HCT116 (cell line): ENCODE measurements around the gene NSFL1C. TPM values are rescaled to one million over a fixed set of nuclear protein-coding genes. Genes with fewer than 3 reads are reported as not detected.

Experiments used
- ATAC-seq: fragments of 200-7000 bp; cut with Tn5 transposase; 2 replicates; pipeline ENCODE4 v1.9.1; 2020; ENCODE audit warnings: mild to moderate bottlenecking, moderate library complexity
- BruUV-seq: library from RNA; stranded (reverse); fragments of 400-500 nt; replicated peaks from 2 replicates; lab custom pipeline; 2021; lab: Mats Ljungman, UMichigan
- CTCF ChIA-PET: fragments of 300-600 bp; sonication (Branson Sonifier 250); formaldehyde crosslinking; loops from one replicate; lab custom pipeline; 2021; ENCODE audit warnings: antibody characterized with exemption; lab: Charles Lee
- POLR2A ChIA-PET: fragments of 300-600, 350-600 bp; sonication (Branson Sonifier 250); formaldehyde crosslinking; loops from one replicate; lab custom pipeline; 2021; ENCODE audit warnings: antibody characterized with exemption; lab: Charles Lee
- RAD21 ChIA-PET, 2 experiments: fragments of 300-600 bp; sonication (Branson Sonifier 250); formaldehyde crosslinking; loops; one replicate each; lab custom pipeline; 2023; ENCODE audit warnings: low total read pairs in 2 of 2; ENCODE audit not compliant: uncharacterized antibody in 2 of 2, unreplicated experiment in 2 of 2, low non-redundant PET in 1 of 2; lab: Charles Lee
- DNase-seq: peaks from one replicate; pipeline ENCODE4 v3.0.0-alpha.2; 2010; ENCODE audit warnings: low read depth, low spot score
- H2AFZ ChIP-seq: fragments of 200-600 bp; shearing (Covaris generic), sonication (generic); 2 replicates; pipeline ENCODE4 v1.6.1; 2017; ENCODE audit warnings: low read depth, mixed run types, mixed read lengths, antibody characterized with exemption, low read length; ENCODE audit not compliant: poor library complexity, severe bottlenecking
- H3K27ac ChIP-seq: 2 replicates; pipeline ENCODE4 v1.5.1; 2012; ENCODE audit warnings: low read depth, low read length
- H3K27me3 ChIP-seq: fragments of 200-600 bp; sonication (generic); 2 replicates; pipeline ENCODE4 v1.6.1; 2016; ENCODE audit warnings: mixed run types, low read length, mixed read lengths; ENCODE audit not compliant: insufficient read depth
- H3K36me3 ChIP-seq, 2 experiments: fragments of 200-500 bp in 1 of 2; fragments of 200-600 bp in 1 of 2; sonication (Bioruptor generic) in 1 of 2; sonication (generic) in 1 of 2; 2 replicates each; pipeline versions ENCODE4 v1.5.1 to v1.6.1; 2014 to 2016; ENCODE audit warnings: low read length in 2 of 2, inconsistent platforms in 1 of 2, mixed read lengths in 1 of 2, mixed run types in 1 of 2; ENCODE audit not compliant: insufficient read depth in 2 of 2, control insufficient read depth in 1 of 2
- H3K4me1 ChIP-seq, 2 experiments: fragments of 200-600 bp in 1 of 2; sonication (generic) in 1 of 2; 2 replicates each; pipeline versions ENCODE4 v1.5.1 to v1.6.1; 2012 to 2017; ENCODE audit warnings: low read length in 2 of 2, inconsistent platforms in 1 of 2, mild to moderate bottlenecking in 1 of 2, mixed read lengths in 1 of 2, mixed run types in 1 of 2, moderate library complexity in 1 of 2; ENCODE audit not compliant: insufficient read depth in 2 of 2, control insufficient read depth in 1 of 2
- H3K4me2 ChIP-seq: fragments of 200-600 bp; sonication (generic); 2 replicates; pipeline ENCODE4 v1.6.1; 2017; ENCODE audit warnings: mixed run types, low read length, mixed read lengths
- H3K4me3 ChIP-seq, 2 experiments: fragments of 200-600 bp in 1 of 2; sonication (generic) in 1 of 2; replicated peaks in 1 of 2; 2 replicates each; pipeline ENCODE4 v1.5.1; 2011 to 2016; ENCODE audit warnings: low read length in 2 of 2, control low read depth in 1 of 2, low read depth in 1 of 2, mild to moderate bottlenecking in 1 of 2, mixed read lengths in 1 of 2, mixed run types in 1 of 2
- H3K79me2 ChIP-seq: fragments of 200-600 bp; sonication (generic); 2 replicates; pipeline ENCODE4 v1.6.1; 2017; ENCODE audit warnings: mild to moderate bottlenecking, mixed run types, low read length, moderate library complexity, mixed read lengths; ENCODE audit not compliant: insufficient read depth
- H3K9ac ChIP-seq: fragments of 200-600 bp; sonication (generic); 2 replicates; pipeline ENCODE4 v1.6.1; 2016; ENCODE audit warnings: low read length, mixed read lengths
- H3K9me2 ChIP-seq: fragments of 200-600 bp; sonication (generic), shearing (Covaris generic); 2 replicates; pipeline ENCODE4 v1.6.1; 2017; ENCODE audit warnings: mixed run types, mild to moderate bottlenecking, moderate library complexity; ENCODE audit not compliant: insufficient read depth
- H3K9me3 ChIP-seq, 2 experiments: fragments of 200-500 bp in 1 of 2; fragments of 200-600 bp in 1 of 2; sonication (Bioruptor generic) in 1 of 2; sonication (generic) in 1 of 2; 2 replicates each; pipeline ENCODE4 v1.6.1; 2014 to 2017; ENCODE audit warnings: low read length in 2 of 2, mixed read lengths in 2 of 2, inconsistent platforms in 1 of 2, low read depth in 1 of 2, mild to moderate bottlenecking in 1 of 2, mixed run types in 1 of 2, moderate library complexity in 1 of 2; ENCODE audit not compliant: control insufficient read depth in 1 of 2, insufficient read depth in 1 of 2
- H4K20me1 ChIP-seq: fragments of 200-600 bp; sonication (generic), shearing (Covaris generic); 2 replicates; pipeline ENCODE4 v1.6.1; 2017; ENCODE audit warnings: mixed run types, mild to moderate bottlenecking, moderate library complexity; ENCODE audit not compliant: insufficient read depth
- CBX3 ChIP-seq: IDR thresholded peaks from 2 replicates; pipeline ENCODE4 v1.6.1; 2012; ENCODE audit warnings: low read depth
- CEBPB ChIP-seq: IDR thresholded peaks from 2 replicates; pipeline ENCODE4 v1.6.1; 2012; ENCODE audit warnings: low read depth
- ELF1 ChIP-seq: IDR thresholded peaks from 2 replicates; pipeline ENCODE4 v1.6.1; 2012; ENCODE audit warnings: low read depth, borderline replicate concordance
- EZH2 ChIP-seq: fragments of 200-600 bp; sonication (generic); IDR thresholded peaks from 2 replicates; pipeline ENCODE4 v1.6.1; 2017; ENCODE audit warnings: antibody characterized with exemption, mixed run types
- EZH2phosphoT487 ChIP-seq: fragments of 200-600 bp; IDR thresholded peaks from 2 replicates; pipeline ENCODE4 v1.6.1; 2018; ENCODE audit warnings: antibody characterized with exemption, borderline replicate concordance
- JUND ChIP-seq: IDR thresholded peaks from 2 replicates; pipeline ENCODE4 v1.6.1; 2012
- MAX ChIP-seq: IDR thresholded peaks from 2 replicates; pipeline ENCODE4 v1.6.1; 2012
- POLR2A ChIP-seq: IDR thresholded peaks from 2 replicates; pipeline ENCODE4 v1.7.0; 2011; ENCODE audit warnings: borderline replicate concordance; ENCODE audit not compliant: insufficient read depth, insufficient read length; ENCODE audit errors: extremely low read depth
- POLR2AphosphoS5 ChIP-seq: IDR thresholded peaks from 2 replicates; pipeline ENCODE4 v1.6.1; 2011; ENCODE audit warnings: mild to moderate bottlenecking, low read depth, low read length, moderate library complexity
- RAD21 ChIP-seq: IDR thresholded peaks from 2 replicates; pipeline ENCODE4 v1.6.1; 2012; ENCODE audit warnings: low read depth, mild to moderate bottlenecking
- SIN3A ChIP-seq: IDR thresholded peaks from 2 replicates; pipeline ENCODE4 v1.6.1; 2012; ENCODE audit warnings: low read depth
- SP1 ChIP-seq: IDR thresholded peaks from 2 replicates; pipeline ENCODE4 v1.6.1; 2012; ENCODE audit warnings: low read depth
- YY1 ChIP-seq: IDR thresholded peaks from 2 replicates; pipeline ENCODE4 v1.6.1; 2011; ENCODE audit warnings: low read length, low read depth, moderate library complexity, mild to moderate bottlenecking; ENCODE audit not compliant: insufficient replicate concordance; ENCODE audit errors: extremely low read depth
- ZFX ChIP-seq: fragments of 450-650 bp; IDR thresholded peaks from 2 replicates; pipeline ENCODE4 v1.6.1; 2017
- intact Hi-C: fragments of 100-400 bp; cut with micrococcal nuclease; formaldehyde crosslinking; loops from 2 replicates; pipeline ENCODE4 v1.10.0; 2022
- total RNA-seq: library from RNA; stranded (reverse); gene quantifications from one replicate; pipeline ENCODE4 v1.2.1, GENCODE V29; 2021; ENCODE audit not compliant: unreplicated experiment
- TF ChIP-seq, protein P1 (sequence below): IDR thresholded peaks from 2 replicates; pipeline ENCODE4 v1.6.1; 2011; ENCODE audit warnings: mild to moderate bottlenecking, low read length, moderate library complexity; ENCODE audit not compliant: insufficient replicate concordance; ENCODE audit errors: extremely low read depth
- TF ChIP-seq, protein P2 (sequence below): IDR thresholded peaks from 2 replicates; pipeline ENCODE4 v1.6.1; 2012; ENCODE audit warnings: low read depth
- TF ChIP-seq, protein P3 (sequence below), 3 experiments: fragments of 200-600 bp in 1 of 3; sonication (generic) in 1 of 3; IDR thresholded peaks in 2 of 3; conservative IDR thresholded peaks in 1 of 3; 2 replicates each; pipeline ENCODE4 v1.5.1; 2012 to 2017; ENCODE audit warnings: low read depth in 2 of 3, low read length in 2 of 3, antibody characterized with exemption in 1 of 3, borderline replicate concordance in 1 of 3, control low read depth in 1 of 3, mild to moderate bottlenecking in 1 of 3, mixed read lengths in 1 of 3, mixed run types in 1 of 3, moderate library complexity in 1 of 3; ENCODE audit not compliant: insufficient read depth in 1 of 3

NSFL1C gene
- total RNA-seq, 1 experiment from 2014 or later = 93.4 TPM

DNA sequence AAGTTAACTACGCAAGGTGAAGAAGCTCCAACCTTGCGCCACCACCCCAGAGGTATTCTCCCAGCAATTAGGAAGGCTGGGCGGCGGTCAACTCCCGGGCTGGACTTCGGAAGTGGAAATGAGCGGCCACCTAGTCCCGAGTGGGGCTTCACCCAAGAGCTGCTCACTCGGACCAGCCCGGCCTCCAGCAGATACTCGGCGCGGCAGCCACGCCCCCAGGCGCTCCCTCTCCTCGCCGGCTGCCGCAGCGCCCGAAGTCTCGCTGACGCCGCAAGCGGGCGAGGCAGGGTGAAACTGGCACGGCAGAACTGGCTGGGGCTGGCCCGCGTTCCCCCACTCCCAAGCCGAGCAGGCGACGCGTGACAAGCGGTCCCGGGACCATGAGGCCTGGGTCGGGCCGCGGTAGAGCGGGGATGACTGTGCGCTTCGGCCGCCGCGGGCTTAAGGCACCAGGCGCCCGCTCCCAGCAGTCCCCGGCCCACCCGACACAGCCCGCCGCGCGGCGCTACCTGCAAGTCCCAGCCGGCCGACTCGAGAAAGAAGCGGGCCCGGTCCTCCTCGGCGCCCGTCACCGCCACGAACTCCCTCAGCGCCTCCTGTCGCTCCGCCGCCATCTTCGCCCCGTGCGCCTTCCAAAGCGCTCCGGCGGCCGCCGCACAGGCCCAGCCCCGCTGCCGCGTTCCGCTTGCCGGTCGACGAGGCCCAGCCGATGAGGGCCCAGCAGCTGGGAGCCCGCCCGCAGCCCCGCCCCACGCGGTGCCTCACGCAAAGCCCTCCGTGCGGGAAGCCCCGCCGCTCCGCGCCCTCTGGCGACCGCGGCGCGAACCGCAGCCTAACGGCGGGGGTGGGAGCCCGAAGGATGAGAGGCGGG, at the start of gene NSFL1C (continued):
- TF ChIP-seq ELF1 = no peak
- TF ChIP-seq, protein P1, sequence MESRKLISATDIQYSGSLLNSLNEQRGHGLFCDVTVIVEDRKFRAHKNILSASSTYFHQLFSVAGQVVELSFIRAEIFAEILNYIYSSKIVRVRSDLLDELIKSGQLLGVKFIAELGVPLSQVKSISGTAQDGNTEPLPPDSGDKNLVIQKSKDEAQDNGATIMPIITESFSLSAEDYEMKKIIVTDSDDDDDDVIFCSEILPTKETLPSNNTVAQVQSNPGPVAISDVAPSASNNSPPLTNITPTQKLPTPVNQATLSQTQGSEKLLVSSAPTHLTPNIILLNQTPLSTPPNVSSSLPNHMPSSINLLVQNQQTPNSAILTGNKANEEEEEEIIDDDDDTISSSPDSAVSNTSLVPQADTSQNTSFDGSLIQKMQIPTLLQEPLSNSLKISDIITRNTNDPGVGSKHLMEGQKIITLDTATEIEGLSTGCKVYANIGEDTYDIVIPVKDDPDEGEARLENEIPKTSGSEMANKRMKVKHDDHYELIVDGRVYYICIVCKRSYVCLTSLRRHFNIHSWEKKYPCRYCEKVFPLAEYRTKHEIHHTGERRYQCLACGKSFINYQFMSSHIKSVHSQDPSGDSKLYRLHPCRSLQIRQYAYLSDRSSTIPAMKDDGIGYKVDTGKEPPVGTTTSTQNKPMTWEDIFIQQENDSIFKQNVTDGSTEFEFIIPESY = no peak
- no peak for TF ChIP-seq CEBPB
- TF ChIP-seq EZH2phosphoT487 = no peak
- peak; percentile 97 for TF ChIP-seq CBX3

DNA sequence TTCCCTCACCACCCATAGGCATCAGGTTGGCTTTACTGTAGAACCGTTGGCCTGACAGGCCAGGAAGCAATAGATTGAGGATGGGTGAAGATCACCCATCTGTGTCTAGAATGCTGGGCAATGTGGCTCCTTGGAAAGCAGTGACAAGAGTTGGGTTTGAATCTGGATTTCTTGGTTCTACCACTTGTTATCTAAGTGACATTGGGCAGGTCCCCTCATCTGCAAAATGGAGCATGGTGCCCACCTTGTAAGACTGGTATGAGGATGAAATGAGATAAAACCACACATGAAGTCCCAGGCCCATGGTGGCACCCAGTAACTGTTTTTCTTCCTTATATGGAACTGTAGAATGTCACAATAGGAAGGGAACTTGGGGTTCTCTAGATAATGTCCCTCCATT, 47.2 kb upstream of the NSFL1C start:
- POLR2A ChIA-PET = no interaction called here
- Histone ChIP-seq H3K36me3 (no peaks in the 10 kb centered on the region), H3K27me3 (peaks cover 17% of the 10 kb centered on the region; the same call in 1 of the 2 replicates), H3K79me2 (no peaks in the 10 kb centered on the region), H3K27ac (no peak overlapping the region), H4K20me1 (no peaks in the 10 kb centered on the region), H3K9me3 (no peaks in the 10 kb centered on the region), H2AFZ (no peak overlapping the region), H3K4me1 (no peaks in the 10 kb centered on the region), H3K9me2 (no peaks in the 10 kb centered on the region), H3K9ac (no peak overlapping the region), H3K4me3 (no peak overlapping the region), H3K4me2 (no peak overlapping the region)
- CTCF ChIA-PET = interaction anchor here (1.0 kb wide), 1 partner anchor 10 kb away, joined by 4 read pairs; no protein-coding TSS in a partner anchor
- BruUV-seq = no TSS peak
- intact Hi-C loops = no loop called here
- RAD21 ChIA-PET = no interaction called here
- no peak for ATAC-seq
- DNase-seq = no peak
- TF ChIP-seq YY1 (no peak), JUND (no peak), CEBPB (no peak), SIN3A (no peak), ZFX (no peak), EZH2 (no peak), MAX (no peak), SP1 (no peak), ELF1 (no peak), RAD21 (no peak), POLR2A (no peak), CBX3 (no peak), POLR2AphosphoS5 (no peak)
- TF ChIP-seq, protein P2, sequence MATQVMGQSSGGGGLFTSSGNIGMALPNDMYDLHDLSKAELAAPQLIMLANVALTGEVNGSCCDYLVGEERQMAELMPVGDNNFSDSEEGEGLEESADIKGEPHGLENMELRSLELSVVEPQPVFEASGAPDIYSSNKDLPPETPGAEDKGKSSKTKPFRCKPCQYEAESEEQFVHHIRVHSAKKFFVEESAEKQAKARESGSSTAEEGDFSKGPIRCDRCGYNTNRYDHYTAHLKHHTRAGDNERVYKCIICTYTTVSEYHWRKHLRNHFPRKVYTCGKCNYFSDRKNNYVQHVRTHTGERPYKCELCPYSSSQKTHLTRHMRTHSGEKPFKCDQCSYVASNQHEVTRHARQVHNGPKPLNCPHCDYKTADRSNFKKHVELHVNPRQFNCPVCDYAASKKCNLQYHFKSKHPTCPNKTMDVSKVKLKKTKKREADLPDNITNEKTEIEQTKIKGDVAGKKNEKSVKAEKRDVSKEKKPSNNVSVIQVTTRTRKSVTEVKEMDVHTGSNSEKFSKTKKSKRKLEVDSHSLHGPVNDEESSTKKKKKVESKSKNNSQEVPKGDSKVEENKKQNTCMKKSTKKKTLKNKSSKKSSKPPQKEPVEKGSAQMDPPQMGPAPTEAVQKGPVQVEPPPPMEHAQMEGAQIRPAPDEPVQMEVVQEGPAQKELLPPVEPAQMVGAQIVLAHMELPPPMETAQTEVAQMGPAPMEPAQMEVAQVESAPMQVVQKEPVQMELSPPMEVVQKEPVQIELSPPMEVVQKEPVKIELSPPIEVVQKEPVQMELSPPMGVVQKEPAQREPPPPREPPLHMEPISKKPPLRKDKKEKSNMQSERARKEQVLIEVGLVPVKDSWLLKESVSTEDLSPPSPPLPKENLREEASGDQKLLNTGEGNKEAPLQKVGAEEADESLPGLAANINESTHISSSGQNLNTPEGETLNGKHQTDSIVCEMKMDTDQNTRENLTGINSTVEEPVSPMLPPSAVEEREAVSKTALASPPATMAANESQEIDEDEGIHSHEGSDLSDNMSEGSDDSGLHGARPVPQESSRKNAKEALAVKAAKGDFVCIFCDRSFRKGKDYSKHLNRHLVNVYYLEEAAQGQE = no peak
- TF ChIP-seq, protein P3, sequence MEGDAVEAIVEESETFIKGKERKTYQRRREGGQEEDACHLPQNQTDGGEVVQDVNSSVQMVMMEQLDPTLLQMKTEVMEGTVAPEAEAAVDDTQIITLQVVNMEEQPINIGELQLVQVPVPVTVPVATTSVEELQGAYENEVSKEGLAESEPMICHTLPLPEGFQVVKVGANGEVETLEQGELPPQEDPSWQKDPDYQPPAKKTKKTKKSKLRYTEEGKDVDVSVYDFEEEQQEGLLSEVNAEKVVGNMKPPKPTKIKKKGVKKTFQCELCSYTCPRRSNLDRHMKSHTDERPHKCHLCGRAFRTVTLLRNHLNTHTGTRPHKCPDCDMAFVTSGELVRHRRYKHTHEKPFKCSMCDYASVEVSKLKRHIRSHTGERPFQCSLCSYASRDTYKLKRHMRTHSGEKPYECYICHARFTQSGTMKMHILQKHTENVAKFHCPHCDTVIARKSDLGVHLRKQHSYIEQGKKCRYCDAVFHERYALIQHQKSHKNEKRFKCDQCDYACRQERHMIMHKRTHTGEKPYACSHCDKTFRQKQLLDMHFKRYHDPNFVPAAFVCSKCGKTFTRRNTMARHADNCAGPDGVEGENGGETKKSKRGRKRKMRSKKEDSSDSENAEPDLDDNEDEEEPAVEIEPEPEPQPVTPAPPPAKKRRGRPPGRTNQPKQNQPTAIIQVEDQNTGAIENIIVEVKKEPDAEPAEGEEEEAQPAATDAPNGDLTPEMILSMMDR (IDR thresholded peaks at IDR 0.05 in 2 of 3, conservative IDR thresholded peaks at IDR 0.05 in 1 of 3; ENCODE audit: borderline replicate concordance in 1 of 3, insufficient read depth in 1 of 3, low read depth in 2 of 3, low read length in 2 of 3) = no peak
